ENCODE results near the gene STAT2.

- no peak for TF ChIP-seq CTCF (IDR thresholded peaks at IDR 0.05; ENCODE audit: borderline replicate concordance, extremely low read depth, low read length, poor library complexity, severe bottlenecking)
- no peak for TF ChIP-seq EZH2 (IDR thresholded peaks at IDR 0.05; ENCODE audit: borderline replicate concordance, low read depth, low read length, severe bottlenecking)
Measured at GRCh38 chr12:56387152-56387736, 27.3 kb upstream of the STAT2 start.

Data from DND-41 (cell line).